ENCODE results near the gene RND1.

DNA sequence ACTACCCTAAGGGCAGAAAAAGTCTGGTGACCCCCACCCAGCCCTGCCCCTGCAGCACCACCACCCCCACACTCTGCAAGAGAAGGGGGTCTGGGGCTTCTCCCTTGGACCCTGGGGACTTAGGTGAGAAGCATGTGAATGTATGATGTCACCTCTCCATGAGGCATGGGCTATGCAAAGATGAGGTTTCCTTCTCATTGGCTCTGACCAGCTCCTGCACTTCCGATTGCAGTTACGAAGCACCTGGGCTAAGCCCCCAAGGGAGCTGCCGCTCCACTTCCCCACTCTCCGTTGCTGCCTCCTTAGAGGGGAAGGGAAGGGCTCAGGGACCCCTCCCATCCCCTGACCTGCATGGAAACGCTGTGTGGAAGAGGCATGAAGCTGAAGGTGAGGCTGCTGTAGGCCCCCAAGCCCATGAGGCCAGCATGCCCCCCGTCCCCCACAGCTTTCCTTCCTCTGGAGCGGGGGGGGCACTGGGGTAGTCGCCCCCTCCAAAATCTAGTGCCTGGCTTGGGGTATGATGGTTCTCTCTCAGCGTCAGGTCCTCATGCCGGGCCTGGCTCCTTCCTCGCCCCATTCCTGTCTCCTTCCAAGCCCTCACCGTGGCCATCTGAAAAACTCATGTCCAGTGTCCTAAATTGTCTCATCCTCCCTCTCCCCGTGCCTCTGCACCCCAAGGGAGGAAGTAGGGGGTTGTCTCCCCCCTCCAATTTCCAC is 8.2 kb downstream of the RND1 start:
- TF ChIP-seq POLR2AphosphoS5 (IDR thresholded peaks at IDR 0.05; ENCODE audit: low read depth, low read length) (no peak), PAX5 (IDR thresholded peaks at IDR 0.05; ENCODE audit: insufficient read depth, low read length, severe bottlenecking) (no peak), SPI1 (IDR thresholded peaks at IDR 0.05; ENCODE audit: low read depth, low read length) (no peak), POLR2A (IDR thresholded peaks at IDR 0.05; ENCODE audit: low read depth, low read length) (no peak)

Data from GM12891 (cell line).